ENCODE results near the gene NDUFS7.
"Not testable (repeated sequence)": the region's sequence is repeated elsewhere in the genome, so short reads cannot be mapped to it uniquely, and the experiment has no call there.

The NDUFS7 gene

DNA sequence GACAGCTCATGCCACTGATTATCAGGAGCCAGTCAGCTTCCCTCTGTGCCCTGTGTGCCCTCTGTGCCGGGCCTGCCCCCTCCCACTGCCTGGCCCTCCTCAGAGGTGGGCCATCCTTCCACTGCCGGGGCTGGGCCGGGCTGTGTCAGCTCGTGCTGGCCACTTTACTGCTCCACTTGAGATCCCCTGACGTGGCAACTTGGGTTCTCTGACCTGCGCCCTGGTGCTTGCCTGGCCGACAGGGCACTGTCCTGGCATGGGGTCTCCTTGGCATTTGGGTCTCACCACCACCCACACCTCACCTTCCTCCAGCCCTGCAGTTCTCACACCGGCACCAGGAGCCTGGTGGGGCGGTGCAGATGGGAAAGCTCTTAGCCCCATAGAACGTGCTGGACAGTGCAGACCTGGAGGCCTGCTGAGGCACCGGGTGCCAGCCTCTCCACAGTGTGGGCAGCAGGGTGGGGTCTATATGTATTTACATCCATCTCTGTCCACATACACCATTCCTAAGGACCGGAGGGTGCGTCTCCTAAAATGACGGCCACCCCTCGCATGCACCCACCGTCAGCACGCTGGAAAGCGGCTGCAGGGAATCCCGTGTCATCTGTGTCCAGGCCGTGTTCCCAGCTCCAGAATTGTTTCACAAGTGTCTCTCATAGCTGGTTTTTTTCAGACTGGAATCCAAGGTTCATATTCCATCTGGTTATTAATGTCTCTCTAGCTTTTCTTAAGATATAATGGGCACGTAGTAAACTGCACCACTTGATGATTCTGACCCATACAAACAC, 35.4 kb downstream of the NDUFS7 start:
- DNase-seq (ENCODE audit: low read depth) = no peak

GRCh38 chr19:1420085-1420484, 36.4 kb downstream of the NDUFS7 start:
- not testable (repeated sequence) for DNase-seq (ENCODE audit: low read depth)

- no peak for DNase-seq (ENCODE audit: low read depth)
These were observed 36.9 kb downstream of the NDUFS7 start for GRCh38 chr19:1420590-1420989.

DNA sequence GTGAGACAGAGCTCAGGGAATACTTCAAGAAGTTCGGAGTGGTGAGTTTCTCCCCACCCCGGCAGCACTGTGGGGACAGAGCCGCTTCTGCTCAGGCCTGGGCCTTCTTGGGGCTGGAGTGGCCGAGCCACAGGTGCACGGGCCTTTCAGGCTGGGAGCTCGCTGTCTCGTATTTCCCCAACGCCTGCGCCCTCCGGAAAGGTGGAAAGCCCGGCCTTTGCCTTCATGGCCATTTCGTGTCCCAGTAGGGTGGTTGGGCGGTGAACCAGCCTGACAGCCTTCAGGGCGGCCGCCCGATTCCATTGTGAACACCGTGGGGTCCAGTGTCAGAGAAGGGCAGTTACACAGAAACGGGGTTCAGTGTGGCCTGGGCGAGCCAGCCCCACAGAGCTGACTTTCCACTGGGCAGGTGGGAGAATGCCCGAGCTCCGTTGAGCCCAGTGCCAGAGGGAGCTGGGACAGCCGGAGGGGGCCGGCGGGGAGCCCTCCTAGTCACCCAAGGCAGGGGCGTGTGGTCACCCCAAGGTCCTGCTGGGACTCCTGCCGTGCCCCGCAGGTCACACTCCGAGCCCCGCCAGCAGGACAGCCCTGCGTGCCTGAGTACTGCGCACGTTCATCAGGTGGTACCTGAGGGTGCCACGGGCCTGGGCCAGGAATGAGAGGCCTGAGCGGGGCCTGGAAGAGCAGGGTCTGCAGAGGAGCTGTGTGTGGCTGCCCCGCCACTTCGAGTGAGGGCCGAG, 37.7 kb downstream of the NDUFS7 start:
- DNase-seq (ENCODE audit: low read depth) = no peak

DNA sequence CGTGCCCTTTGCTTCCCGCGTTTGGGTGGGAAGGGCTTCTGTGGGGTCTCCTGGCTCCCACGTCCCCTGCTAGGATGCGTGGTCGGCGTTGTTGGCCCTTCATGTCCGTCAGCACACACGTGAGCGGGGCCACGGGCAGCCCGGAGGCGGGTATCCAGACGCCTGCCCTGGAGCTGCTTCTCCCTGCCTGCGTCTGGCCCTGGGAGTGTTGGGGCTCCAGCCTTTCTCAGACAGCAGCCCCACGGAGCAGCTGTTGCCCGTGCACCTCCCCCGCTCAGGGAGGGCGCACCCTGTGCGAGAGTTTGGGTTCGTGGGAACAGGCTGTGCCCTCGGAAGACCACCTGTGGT, 38.2 kb downstream of the NDUFS7 start:
- DNase-seq (ENCODE audit: low read depth) = no peak

DNA sequence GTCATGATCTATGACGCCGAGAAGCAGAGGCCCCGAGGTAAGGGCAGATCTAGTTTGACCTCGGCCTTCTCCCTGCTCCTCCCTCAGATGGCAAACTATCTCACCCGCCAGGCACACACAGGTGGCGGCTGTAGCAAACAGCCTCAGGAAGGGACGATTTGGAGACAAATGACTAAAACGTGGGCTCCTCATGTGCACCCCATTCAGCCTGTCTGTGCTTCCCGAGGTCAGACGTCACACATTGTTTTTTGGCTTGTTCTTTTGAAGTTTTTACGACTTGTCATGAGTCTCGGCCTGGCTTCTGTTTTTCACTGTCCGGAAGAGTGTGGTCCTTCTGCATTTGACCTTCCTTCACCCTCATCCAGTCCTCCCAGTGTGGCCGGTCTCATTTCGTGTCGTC, 38.7 kb downstream of the NDUFS7 start:
- no peak for DNase-seq (ENCODE audit: low read depth)

DNA sequence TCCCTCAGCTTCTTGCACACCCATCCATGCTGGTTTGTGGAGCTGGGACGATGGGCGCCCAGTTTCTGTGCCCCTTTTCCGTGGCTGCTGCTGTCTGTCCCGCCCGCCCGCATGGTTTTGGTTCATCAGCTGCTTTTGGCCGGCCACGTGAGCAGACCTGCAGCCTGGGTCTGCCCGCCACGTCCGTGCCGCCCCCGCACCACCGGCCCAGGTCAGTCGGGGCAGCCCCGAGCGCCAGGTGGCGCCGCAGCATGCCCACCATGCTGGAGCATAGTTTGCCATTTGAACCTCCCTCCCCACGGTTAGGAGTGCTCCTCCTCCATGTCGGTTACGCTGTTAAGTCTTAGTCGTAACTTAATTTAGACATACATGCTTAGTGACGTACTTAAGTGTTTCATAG, 39.2 kb downstream of the NDUFS7 start:
- no peak for DNase-seq (ENCODE audit: low read depth)

DNA sequence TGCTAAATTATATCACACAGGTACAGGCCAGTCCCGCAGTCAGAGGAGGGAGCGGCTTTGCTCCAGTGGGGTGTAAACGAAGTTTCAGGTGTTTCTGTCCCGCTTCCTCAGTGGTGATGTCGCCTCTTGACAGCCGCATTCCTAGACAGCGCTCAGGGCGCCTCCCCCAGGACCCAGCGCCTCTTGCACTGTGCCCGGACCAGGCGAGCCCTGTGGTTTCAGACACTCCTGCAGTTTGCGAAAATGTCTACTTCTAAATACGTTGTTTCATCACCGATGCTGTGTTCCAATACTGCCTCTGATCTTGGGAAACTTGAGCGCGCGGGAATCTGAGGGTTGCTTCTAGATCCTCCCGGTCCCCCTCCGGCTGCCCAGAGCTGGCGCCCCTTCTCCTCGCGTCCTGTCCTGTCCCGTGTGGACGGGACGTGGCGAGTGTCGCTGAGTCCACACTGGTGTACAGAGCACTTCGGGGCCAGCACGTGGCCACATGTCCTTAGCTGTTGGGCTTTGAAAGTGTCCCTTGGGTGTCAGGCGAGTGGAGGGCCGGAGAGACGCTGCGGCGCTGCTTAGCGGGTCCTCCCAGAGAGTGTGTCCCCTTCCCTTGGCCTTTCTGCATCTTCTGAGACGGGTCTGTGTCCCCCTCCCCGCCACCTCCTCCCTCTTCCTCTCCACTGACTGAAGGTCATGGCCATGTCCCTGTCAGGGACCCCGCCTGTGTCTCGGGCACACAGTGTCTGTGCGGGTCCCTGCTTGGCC, 39.9 kb downstream of the NDUFS7 start:
- no peak for DNase-seq (ENCODE audit: low read depth)

DNA sequence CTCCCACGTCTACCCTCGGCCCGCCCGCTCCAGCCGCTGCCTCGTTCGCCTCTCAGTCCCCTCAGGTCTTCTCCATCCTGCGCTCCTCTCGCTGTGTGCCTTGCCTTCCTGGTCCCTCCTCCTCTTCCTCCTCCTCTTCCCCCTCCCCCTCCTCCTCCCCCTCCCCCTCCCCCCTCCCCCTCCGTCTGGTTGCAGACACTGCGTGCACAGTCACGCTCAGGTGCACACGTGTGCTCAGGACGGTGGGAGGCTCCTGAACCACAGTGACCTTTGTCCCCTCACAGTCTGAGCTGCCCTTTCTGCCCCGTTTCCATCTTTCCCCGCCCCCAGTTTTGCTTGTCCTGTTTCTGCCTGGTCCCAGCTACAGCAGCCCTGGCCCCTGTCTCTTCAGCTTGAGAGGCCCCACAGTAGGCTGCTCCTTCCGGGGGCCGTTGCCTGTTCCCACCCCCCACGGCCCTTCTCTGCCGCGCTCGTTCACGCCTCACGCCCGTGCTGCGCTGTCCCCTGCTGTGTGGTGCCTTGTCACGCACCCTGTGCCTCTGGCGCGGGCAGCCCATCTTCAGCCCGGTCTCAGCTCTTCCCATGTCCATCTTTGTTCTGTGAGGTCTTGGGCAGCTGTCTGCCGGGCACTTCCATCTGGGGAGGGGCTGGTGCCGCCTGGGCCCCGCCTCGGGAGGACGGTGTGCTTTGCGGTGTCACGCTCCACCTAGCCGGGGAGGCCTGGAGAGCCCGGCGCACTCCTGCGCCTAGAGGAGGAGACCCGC, 40.7 kb downstream of the NDUFS7 start:
- no peak for DNase-seq (ENCODE audit: low read depth)

GRCh38 chr19:1425102-1425837, 41.6 kb downstream of the NDUFS7 start:
- DNase-seq (ENCODE audit: low read depth) = no peak

- DNase-seq (ENCODE audit: low read depth) = no peak
These were observed 42.2 kb downstream of the NDUFS7 start for GRCh38 chr19:1425902-1426301.

DNA sequence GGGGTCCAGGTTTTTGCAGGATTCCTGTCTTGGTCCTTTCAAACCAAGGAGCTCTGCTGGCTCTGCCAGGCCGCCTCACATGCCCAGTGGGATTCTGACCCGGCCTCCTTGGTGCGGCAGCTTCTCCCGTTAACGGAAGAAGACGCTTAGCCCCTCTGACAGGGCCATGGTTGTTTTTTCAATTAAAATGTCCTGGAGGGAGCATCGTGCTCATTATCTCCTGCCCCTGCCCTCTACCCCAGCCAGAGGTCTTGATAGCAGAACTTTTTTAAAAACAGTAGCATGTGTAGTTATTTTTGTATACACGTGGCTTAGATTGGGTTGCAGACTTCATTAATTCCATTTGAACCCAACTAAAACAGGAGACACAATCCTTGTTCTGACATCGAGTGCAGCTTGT, 43.0 kb downstream of the NDUFS7 start:
- no peak for DNase-seq (ENCODE audit: low read depth)

DNA sequence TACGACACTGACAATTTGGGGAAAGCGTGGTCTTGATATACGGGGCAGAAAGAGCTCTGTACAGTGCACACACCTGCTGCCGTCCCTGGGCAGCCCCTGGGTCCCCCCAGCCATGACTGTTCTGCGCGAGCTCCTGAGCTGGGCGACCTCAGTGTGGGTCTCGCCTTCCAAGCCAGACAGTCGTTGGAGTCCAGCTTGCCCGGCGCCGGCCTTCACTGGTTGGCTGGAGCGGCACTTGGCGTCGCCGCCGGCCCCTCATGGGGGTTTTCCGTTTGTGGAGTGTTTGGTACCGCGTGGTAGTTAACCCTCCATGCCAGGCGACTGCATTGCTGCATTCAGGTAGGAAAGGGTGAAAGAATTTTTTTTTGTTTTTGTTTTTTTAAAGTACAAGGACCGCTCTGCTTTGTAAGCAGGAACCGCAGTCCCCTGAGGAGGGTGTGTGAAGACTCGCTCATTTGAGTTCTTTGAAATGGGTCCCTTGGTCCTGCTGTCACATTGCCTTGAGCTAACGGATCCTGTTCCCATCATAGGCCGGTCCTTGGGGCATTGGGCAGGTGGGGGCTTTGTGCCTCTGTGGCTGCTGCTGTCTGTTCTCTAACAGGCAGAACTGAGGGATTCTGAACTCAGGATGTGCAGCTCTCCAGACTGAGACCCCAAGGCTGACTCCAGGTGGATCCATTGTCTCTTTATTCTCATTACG, 43.7 kb downstream of the NDUFS7 start:
- no peak for DNase-seq (ENCODE audit: low read depth)

DNA sequence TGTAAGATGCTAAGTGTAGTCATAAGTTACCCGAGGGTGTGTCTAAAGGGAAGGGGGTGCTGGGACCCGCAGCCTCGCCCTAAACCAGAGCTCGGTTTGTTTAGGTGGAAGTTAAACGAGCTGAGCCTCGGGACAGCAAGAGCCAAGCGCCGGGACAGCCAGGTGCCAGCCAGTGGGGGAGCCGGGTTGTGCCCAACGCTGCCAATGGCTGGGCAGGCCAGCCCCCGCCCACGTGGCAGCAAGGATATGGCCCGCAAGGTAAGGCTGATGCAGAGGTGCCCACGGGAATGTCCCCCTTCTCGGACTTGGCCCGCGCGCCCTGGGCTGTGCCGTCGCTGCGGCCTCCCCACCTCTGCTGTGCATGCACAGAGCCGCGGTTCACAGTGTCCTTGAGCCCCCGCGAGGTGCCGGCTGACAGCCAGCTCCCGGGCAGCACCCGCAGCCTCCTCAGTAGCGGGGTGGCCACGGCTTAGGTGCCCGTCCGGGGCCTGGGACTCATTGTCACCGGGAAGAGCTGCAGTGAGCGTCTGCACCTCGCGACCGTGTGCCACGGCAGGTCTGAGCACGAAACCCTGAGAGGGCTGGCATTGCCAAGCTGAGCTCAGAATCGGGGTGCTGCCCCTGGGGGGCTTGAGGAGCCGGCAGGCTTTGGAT, 45.2 kb downstream of the NDUFS7 start:
- DNase-seq (ENCODE audit: low read depth) = no peak

- DNase-seq (ENCODE audit: low read depth) = no peak
These were observed 46.0 kb downstream of the NDUFS7 start for GRCh38 chr19:1429750-1430149.

GRCh38 chr19:1430246-1430645, 46.5 kb downstream of the NDUFS7 start:
- DNase-seq (ENCODE audit: low read depth) = no peak

GRCh38 chr19:1431759-1432506, 48.2 kb downstream of the NDUFS7 start:
- no peak for DNase-seq (ENCODE audit: low read depth)

DNA sequence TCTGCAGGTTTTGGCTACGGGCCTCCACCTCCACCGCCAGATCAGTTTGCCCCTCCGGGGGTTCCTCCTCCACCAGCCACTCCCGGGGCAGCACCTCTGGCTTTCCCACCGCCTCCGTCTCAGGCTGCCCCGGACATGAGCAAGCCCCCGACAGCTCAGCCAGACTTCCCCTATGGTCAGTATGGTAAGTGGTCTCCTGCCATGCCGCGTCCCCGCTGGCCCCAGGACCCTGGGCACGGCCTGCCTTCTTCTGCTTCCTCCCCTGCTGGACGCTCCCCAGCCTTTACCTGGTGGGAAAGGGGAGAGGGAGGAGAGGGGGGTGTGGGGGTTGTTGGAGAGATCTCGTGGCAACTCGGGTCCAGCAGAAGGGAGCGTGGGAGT, 48.8 kb downstream of the NDUFS7 start:
- no peak for DNase-seq (ENCODE audit: low read depth)
